Measurements from ENCODE around the gene ALDH2. TPM values are rescaled to one million over a fixed set of nuclear protein-coding genes. Genes with fewer than 3 reads are reported as not detected.
A peak's percentile ranks its signal among the peaks of the same experiment; 100 is the strongest.

The ALDH2 gene
- total and polyA plus RNA-seq, 2 donors (not counting 1 experiment from before 2014, with no cell fraction given) = 7.0 to 22.3 TPM

DNA sequence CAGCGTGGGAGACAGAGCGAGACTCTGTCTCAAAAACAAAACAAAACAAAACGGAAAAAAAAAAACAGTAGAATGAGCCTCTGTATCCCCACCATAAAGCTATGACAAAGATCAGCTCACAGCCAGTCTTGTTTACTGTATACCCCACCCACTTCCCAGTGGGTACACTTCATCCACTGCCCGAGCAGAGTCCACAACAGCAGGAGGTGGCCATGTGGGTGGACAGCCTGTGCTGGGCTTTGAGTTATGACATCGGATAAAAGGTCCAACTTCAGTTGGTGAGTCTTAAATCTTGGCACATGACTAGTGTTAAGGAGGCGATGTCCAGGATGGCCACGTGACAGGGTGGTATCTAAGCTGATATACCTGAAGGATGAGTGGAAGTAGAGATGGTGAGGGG, 40.5 kb downstream of the ALDH2 start:
- no peak overlapping the region for H3K9ac ChIP-seq (ENCODE audit: low read length)
- TF ChIP-seq, protein P1, sequence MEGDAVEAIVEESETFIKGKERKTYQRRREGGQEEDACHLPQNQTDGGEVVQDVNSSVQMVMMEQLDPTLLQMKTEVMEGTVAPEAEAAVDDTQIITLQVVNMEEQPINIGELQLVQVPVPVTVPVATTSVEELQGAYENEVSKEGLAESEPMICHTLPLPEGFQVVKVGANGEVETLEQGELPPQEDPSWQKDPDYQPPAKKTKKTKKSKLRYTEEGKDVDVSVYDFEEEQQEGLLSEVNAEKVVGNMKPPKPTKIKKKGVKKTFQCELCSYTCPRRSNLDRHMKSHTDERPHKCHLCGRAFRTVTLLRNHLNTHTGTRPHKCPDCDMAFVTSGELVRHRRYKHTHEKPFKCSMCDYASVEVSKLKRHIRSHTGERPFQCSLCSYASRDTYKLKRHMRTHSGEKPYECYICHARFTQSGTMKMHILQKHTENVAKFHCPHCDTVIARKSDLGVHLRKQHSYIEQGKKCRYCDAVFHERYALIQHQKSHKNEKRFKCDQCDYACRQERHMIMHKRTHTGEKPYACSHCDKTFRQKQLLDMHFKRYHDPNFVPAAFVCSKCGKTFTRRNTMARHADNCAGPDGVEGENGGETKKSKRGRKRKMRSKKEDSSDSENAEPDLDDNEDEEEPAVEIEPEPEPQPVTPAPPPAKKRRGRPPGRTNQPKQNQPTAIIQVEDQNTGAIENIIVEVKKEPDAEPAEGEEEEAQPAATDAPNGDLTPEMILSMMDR (IDR thresholded peaks at IDR 0.05) = no peak
- no peak for TF ChIP-seq EZH2 (IDR thresholded peaks at IDR 0.05; ENCODE audit: borderline replicate concordance, insufficient read depth, low read depth, low read length, poor library complexity, severe bottlenecking)
- H3K4me2 ChIP-seq (replicated peaks; ENCODE audit: low read depth, low read length, poor library complexity, severe bottlenecking) = no peak overlapping the region
- H2AFZ ChIP-seq (ENCODE audit: insufficient read depth, low read depth, low read length, poor library complexity, severe bottlenecking) = no peak overlapping the region
- DNase-seq = no peak
- H3K27me3 Mint-ChIP-seq = no peaks in the 10 kb centered on the region
- H3K36me3 ChIP-seq (replicated peaks in 1 of 2; ENCODE audit: control extremely low read depth in 1 of 2, control insufficient read depth in 1 of 2, extremely low read depth in 1 of 2, insufficient read depth in 2 of 2, low read length in 1 of 2) = no peaks in the 10 kb centered on the region
- no peaks in the 10 kb centered on the region for H3K79me2 ChIP-seq (ENCODE audit: control insufficient read depth, insufficient read depth, low read length)
- H3K4me1 Mint-ChIP-seq = no peaks in the 10 kb centered on the region
- no peaks in the 10 kb centered on the region for H3K27me3 ChIP-seq (replicated peaks in 1 of 4; ENCODE audit: control extremely low read depth in 1 of 4, control insufficient read depth in 3 of 4, insufficient read depth in 4 of 4, low read length in 3 of 4)
- no peak overlapping the region for H3K4me3 ChIP-seq (ENCODE audit: control extremely low read depth in 1 of 5, extremely low read depth in 1 of 5, insufficient read depth in 1 of 5, low read depth in 2 of 5, low read length in 4 of 5)
- H3K4me3 Mint-ChIP-seq = no peak overlapping the region
- intact Hi-C loops (cut with micrococcal nuclease) = no loop called here
- ChIA-PET CTCF (interaction anchor here (0.7 to 4.1 kb wide), 2 partner anchors 54 to 62 kb away, joined by 3 to 18 read pairs; no protein-coding TSS in a partner anchor), POLR2A (interaction anchor here (0.6 kb wide), 1 partner anchor 545 kb away, joined by 4 read pairs; no protein-coding TSS in a partner anchor)
- no peak overlapping the region for H3K27ac ChIP-seq (ENCODE audit: low read length in 2 of 2)
- ATAC-seq (ENCODE audit: low read depth) = no peak
- H4K20me1 ChIP-seq (ENCODE audit: control insufficient read depth, insufficient read depth, low read length, poor library complexity, severe bottlenecking) = no peaks in the 10 kb centered on the region
- no peak overlapping the region for H3K27ac Mint-ChIP-seq
- H3K9me3 Mint-ChIP-seq (ENCODE audit: insufficient read depth) = no peaks in the 10 kb centered on the region
- H3K4me1 ChIP-seq (ENCODE audit: control insufficient read depth in 2 of 2, insufficient read depth in 2 of 2, low read length in 2 of 2) = no peaks in the 10 kb centered on the region
- 91% methylated on average over 7 of the region's 7 CpGs for WGBS (ENCODE audit: insufficient coverage)
- H3K9me3 ChIP-seq (ENCODE audit: control extremely low read depth in 1 of 3, control insufficient read depth in 2 of 3, insufficient read depth in 1 of 3, low read length in 2 of 3) = no peaks in the 10 kb centered on the region

DNA sequence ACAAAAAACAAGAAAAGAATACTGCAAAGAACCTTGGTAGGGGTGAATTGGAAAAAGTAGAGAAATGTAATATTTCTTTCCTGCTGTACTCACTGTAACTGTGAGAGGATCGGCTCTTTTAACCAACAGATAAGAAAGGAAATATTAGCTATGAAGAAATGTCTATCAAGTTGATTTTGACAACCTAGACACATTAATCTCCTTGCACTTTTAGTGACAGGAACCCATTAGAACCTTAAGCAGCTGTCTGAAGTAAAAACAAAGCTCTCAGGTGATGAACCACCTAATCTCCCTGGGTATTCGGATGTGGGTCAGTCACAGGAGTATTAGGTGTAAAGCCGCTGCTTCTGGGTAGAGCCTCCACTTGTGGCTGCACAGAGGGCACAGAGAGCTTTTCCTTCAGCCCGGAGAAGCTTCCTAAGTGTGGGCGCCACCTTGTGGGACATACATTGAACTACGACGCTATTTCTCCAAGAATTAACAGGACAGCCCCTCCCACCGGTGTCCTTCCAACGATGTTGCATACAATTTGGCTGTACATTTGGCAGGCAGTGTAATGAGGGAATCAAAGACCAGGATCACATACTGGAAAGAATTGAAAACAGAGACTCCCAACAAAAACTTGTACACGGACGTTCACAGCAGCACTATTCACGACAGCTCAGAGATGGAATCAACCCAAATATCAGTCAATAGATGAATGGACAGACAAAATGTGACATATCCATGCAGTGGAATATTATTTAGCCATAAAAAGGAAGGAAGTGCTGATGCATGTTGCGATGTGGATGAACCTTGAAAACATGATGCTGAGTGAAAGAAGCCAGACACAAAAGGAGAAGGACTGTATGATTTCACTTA, 46.4 kb downstream of the ALDH2 start:
- DNase-seq (peak; percentile 84), ATAC-seq (ENCODE audit: low read depth) (peak; percentile 95)
- Histone ChIP-seq H4K20me1 (ENCODE audit: control insufficient read depth, insufficient read depth, low read length, poor library complexity, severe bottlenecking) (no peaks in the 10 kb centered on the region), H3K4me1 (ENCODE audit: control insufficient read depth in 2 of 2, insufficient read depth in 2 of 2, low read length in 2 of 2) (peaks cover 0 to 3% of the 10 kb centered on the region in 2 donors), H3K4me3 (ENCODE audit: control extremely low read depth in 1 of 5, extremely low read depth in 1 of 5, insufficient read depth in 1 of 5, low read depth in 2 of 5, low read length in 4 of 5) (no peak overlapping the region), H3K4me2 (replicated peaks; ENCODE audit: low read depth, low read length, poor library complexity, severe bottlenecking) (peak overlapping the region; percentile 34), H3K36me3 (replicated peaks in 1 of 2; ENCODE audit: control extremely low read depth in 1 of 2, control insufficient read depth in 1 of 2, extremely low read depth in 1 of 2, insufficient read depth in 2 of 2, low read length in 1 of 2) (no peaks in the 10 kb centered on the region), H3K79me2 (ENCODE audit: control insufficient read depth, insufficient read depth, low read length) (no peaks in the 10 kb centered on the region), H3K9me3 (ENCODE audit: control extremely low read depth in 1 of 3, control insufficient read depth in 2 of 3, insufficient read depth in 1 of 3, low read length in 2 of 3) (no peaks in the 10 kb centered on the region), H3K27ac (ENCODE audit: low read length in 2 of 2) (no peak overlapping the region), H3K9ac (ENCODE audit: low read length) (no peak overlapping the region), H2AFZ (ENCODE audit: insufficient read depth, low read depth, low read length, poor library complexity, severe bottlenecking) (peak overlapping the region; percentile 57), H3K27me3 (replicated peaks in 1 of 4; ENCODE audit: control extremely low read depth in 1 of 4, control insufficient read depth in 3 of 4, insufficient read depth in 4 of 4, low read length in 3 of 4) (no peaks in the 10 kb centered on the region)
- POLR2A ChIA-PET = interaction anchor here (0.6 to 0.8 kb wide), 3 partner anchors 14 to 1531 kb away, joined by 3 read pairs; no protein-coding TSS in a partner anchor
- TF ChIP-seq, protein P1 (IDR thresholded peaks at IDR 0.05) = peak; percentile 85
- no peak for TF ChIP-seq EZH2 (IDR thresholded peaks at IDR 0.05; ENCODE audit: borderline replicate concordance, insufficient read depth, low read depth, low read length, poor library complexity, severe bottlenecking)
- H3K4me3 Mint-ChIP-seq = no peak overlapping the region
- H3K27ac Mint-ChIP-seq = no peak overlapping the region
- H3K27me3 Mint-ChIP-seq = peaks cover 4% of the 10 kb centered on the region
- WGBS (ENCODE audit: insufficient coverage) = 7% methylated on average over 3 of the region's 13 CpGs
- intact Hi-C loops (cut with micrococcal nuclease) = loop anchor here (1.0 kb wide), 3 partner anchors 38 to 126 kb away; no protein-coding TSS in a partner anchor
- CTCF ChIA-PET = interaction anchor here (0.5 to 8.5 kb wide), 36 partner anchors 8 to 587 kb away, joined by 3 to 248 read pairs (median 4); partner anchors contain the start of genes ACAD10, ALDH2, BRAP and MAPKAPK5
- peaks cover 7% of the 10 kb centered on the region for H3K4me1 Mint-ChIP-seq
- H3K9me3 Mint-ChIP-seq (ENCODE audit: insufficient read depth) = no peaks in the 10 kb centered on the region

All from B cell (primary cell).